ENCODE measurements around the gene ACMSD. TPM values are rescaled to one million over a fixed set of nuclear protein-coding genes. Genes with fewer than 3 reads are reported as not detected.

The ACMSD gene
- total and polyA plus RNA-seq, 2 of the 13 experiments (the other 11 are each of a cell fraction or from before 2014, with no cell fraction given): not detected

DNA sequence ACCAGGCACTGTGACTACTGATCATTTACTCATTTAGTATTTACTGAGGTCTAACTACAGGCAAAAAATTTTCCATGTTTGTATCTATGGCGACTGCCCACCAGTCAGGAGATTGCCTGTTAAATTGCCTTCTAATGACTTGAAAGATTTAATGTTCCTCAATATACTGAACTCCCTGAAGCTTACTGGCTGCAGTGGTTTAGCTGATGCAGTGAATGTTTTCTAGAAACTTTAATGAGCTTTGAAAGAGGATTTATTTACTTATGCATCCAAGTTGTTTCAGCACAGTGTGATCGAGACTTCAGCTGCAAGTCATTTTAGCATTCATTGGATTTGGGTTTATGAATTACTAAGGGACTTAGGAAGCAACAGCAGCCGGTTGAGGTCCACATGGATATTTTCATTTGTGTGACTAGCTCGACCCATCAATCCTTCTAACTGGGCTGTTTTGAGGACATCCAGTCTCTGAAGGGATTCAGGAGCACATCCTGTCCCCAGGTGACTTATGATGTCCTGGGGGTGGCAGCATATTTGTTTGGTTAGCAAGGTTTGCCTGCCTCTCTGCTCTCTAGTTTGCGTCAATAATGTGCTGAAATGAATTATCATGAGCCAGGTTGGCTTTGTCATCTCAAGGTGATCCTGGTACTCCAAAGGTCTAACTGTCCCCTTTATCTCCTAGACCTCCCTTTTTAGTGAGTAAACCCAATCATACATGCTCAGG is 26.8 kb downstream of the ACMSD start (continued):
- TF ChIP-seq HMGXB3 (CRISPR knock-in tag; IDR thresholded peaks at IDR 0.05; ENCODE audit: borderline replicate concordance) (no peak), AFF4 (CRISPR knock-in tag; IDR thresholded peaks at IDR 0.05) (no peak), RFXANK (CRISPR knock-in tag; IDR thresholded peaks at IDR 0.05) (no peak), SMAD9 (CRISPR knock-in tag; IDR thresholded peaks at IDR 0.05) (no peak), ZNF562 (CRISPR knock-in tag; IDR thresholded peaks at IDR 0.05; ENCODE audit: borderline replicate concordance) (no peak), ZSCAN20 (CRISPR knock-in tag; IDR thresholded peaks at IDR 0.05; ENCODE audit: borderline replicate concordance) (no peak), CBX1 (IDR thresholded peaks at IDR 0.05; ENCODE audit: low read depth) (no peak), MIER3 (CRISPR knock-in tag; IDR thresholded peaks at IDR 0.05; ENCODE audit: borderline replicate concordance) (no peak), MEF2D (CRISPR knock-in tag; IDR thresholded peaks at IDR 0.05) (no peak), ZNF432 (CRISPR knock-in tag; IDR thresholded peaks at IDR 0.05; ENCODE audit: borderline replicate concordance) (no peak), NR3C1 (CRISPR knock-in tag; IDR thresholded peaks at IDR 0.05) (no peak)
- TF ChIP-seq, protein P1, sequence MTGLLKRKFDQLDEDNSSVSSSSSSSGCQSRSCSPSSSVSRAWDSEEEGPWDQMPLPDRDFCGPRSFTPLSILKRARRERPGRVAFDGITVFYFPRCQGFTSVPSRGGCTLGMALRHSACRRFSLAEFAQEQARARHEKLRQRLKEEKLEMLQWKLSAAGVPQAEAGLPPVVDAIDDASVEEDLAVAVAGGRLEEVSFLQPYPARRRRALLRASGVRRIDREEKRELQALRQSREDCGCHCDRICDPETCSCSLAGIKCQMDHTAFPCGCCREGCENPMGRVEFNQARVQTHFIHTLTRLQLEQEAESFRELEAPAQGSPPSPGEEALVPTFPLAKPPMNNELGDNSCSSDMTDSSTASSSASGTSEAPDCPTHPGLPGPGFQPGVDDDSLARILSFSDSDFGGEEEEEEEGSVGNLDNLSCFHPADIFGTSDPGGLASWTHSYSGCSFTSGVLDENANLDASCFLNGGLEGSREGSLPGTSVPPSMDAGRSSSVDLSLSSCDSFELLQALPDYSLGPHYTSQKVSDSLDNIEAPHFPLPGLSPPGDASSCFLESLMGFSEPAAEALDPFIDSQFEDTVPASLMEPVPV (CRISPR knock-in tag; IDR thresholded peaks at IDR 0.05): no peak
